Daoy (cell line): ENCODE data around the gene WNT7A. TPM values are rescaled to one million over a fixed set of nuclear protein-coding genes. Genes with fewer than 3 reads are reported as not detected.
"Not testable (repeated sequence)": the region's sequence is repeated elsewhere in the genome, so short reads cannot be mapped to it uniquely, and the experiment has no call there.

Experiments
- DNase-seq: peaks from one replicate; pipeline ENCODE4 v3.0.0-alpha.2; 2015; ENCODE audit warnings: low read depth
- total RNA-seq: library from RNA; depleted of rRNA; stranded (reverse); fragments of >200 nt; shearing (Covaris generic); gene quantifications from 2 replicates; pipeline ENCODE4 v1.2.3, GENCODE V29; 2014

Gene WNT7A
- total RNA-seq, 1 experiment from 2014 or later: 0.29 TPM

DNA sequence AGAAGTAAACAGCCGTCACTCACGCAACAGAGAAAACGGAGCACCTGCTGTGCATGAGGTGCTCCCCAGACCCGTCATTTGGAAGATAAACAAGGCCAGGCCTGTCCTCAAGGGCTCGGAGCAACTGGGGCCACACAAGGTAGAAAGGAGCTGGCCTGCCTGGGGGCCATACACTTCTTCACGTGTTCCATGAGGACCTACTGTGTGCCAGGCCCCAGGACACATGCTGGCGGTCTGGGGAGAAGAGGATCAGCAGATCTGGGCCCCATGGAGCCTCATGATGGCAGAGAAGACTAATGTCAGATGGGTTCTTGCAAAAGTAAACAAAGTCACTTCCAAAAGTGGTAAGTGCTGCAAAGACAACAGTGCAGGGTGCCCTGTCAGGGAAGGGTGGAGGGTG is 14.3 kb downstream of the WNT7A start:
- no peak for DNase-seq

GRCh38 chr3:13865106-13865505 is 14.8 kb downstream of the WNT7A start:
- no peak for DNase-seq

DNA sequence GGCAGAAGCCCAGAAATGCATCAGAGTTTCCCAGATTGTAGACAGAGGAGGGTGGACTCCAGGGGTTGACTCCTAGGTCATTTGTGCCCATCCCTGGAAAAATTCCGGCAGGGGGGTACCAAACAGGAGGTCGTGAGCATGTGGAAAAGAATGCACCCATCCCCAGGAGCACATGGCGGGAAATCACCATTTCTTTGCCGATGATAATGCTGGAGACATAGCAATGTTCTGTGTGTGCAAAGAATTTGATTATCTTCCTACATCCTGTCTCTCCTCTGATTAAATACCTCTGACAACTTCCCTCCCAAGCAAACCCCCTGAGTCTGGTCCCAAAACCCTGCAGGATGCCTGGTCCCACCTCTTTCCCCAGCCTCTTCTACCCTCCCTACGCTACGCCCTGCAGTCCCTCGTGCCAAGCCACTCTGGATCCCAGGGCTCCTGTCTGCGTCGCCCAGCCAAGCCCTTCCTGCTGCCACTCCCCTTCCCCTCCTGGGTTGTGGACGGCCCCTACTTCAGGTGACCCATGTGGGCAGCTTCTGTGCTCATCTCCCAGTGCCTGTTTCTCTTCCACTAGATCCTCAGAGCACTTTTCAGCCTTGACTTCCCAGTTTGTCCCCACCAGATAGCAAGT is 15.8 kb downstream of the WNT7A start:
- DNase-seq: peak; percentile 8

- no peak for DNase-seq
These were observed 16.4 kb downstream of the WNT7A start for GRCh38 chr3:13863382-13863952.

- no peak for DNase-seq
These were observed 18.4 kb downstream of the WNT7A start for GRCh38 chr3:13861461-13861860.

- DNase-seq: no peak
These were observed 19.9 kb downstream of the WNT7A start for GRCh38 chr3:13860001-13860400.

DNA sequence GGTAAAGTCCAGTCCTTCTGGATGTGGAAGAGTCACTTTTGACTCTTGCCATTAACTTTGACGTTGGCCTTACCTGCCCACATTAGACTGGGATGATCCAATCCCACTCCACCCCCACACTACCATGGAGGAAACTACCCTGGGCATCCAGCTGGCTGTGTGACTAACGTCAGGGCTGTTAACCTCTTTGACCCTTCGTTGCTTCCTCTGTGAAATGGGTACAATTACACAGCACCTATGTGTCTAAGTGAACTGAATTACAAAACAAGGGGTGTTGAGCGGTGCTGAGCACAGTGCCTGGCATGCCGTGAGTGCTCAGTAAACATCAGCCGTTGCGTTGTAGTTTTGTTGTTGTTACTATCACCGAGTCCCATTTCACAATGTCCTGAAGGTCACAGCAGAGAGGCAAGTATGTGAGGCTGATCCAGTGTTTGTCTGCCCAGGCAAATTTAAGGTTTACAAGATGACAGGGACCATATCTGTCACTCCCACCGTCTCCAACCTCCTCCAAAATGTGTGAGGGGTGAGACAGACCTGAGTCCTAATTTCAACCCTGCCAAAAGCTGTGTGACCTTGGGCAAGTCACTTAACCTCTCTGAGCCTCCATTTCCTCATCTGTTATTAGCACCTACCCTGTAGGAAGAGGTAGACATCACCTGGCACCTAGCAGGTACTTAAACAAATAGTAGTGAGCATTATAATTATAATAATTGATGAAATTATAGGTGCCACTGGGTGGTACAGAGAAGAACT is 20.9 kb downstream of the WNT7A start:
- peak; percentile 6 for DNase-seq

DNA sequence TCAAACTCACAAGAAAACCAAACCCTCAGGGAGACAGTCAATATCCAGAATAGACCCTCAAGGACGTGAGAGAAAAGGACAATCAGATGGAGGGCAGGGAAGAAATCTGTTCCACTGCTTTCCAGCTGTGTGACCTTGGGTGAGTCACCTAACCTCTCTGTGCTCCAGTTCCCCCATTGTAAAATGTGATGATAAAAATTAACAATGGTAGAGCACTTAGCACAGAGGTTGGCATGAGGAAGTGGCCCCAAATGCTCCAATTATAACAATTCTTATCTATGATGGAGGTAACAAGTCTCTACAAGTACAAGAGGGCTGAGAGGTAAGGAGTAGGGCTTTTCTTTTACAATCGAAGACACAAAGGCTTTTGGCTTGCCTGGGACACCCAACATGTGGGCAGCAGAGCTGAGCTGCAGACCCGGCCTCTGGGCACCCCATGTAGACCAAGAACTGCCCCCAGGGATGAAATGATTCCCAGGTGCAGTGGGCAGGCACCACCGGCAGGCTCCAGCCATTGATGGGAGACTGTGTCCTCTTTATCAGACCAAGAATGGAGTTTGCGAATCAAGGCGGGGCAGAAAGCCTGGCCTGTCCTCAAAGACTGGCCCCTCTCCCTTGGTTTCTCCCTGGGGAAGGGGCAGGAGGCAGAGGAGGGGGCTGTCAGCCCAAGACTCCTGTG is 22.0 kb downstream of the WNT7A start:
- peak; percentile 10 for DNase-seq

DNA sequence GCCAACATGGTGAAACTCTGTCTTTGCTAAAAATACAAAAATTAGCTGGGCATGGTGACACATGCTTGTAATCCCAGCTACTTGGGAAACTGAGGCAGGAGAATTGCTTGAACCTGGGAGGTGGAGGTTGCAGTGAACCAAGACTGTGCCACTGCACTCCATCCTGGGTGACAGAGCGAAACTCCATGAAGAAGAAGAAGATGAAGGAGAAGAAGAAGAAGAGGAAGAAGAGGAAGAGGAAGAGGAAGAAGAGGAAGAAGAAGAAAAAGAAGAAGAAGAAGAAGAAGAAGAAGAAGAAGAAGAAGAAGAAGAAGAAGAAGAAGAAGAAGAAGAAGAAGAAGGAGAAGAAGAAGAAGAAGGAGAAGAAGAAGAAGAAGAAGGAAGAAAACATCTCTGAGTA is 23.2 kb downstream of the WNT7A start:
- not testable (repeated sequence) for DNase-seq

- no peak for DNase-seq
These were observed 23.9 kb downstream of the WNT7A start for GRCh38 chr3:13856006-13856405.

GRCh38 chr3:13854492-13854891 is 25.4 kb downstream of the WNT7A start:
- no peak for DNase-seq

DNA sequence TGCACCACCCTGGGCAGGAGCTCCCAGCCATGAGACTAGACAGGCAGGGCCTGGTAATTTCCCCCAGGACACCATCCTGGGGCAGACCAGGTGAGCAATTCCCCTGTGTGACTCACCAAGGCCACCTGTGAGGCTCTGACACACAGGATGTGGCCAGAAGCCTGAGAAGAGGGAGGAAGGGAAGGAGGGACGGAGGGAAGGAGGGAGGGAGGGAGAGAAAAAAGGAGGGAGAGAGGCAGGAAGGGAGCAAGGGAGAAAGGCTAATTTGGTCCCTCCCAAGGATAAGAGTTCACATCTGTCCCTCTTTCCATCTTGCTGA is 25.9 kb downstream of the WNT7A start:
- DNase-seq: peak; percentile 84

DNA sequence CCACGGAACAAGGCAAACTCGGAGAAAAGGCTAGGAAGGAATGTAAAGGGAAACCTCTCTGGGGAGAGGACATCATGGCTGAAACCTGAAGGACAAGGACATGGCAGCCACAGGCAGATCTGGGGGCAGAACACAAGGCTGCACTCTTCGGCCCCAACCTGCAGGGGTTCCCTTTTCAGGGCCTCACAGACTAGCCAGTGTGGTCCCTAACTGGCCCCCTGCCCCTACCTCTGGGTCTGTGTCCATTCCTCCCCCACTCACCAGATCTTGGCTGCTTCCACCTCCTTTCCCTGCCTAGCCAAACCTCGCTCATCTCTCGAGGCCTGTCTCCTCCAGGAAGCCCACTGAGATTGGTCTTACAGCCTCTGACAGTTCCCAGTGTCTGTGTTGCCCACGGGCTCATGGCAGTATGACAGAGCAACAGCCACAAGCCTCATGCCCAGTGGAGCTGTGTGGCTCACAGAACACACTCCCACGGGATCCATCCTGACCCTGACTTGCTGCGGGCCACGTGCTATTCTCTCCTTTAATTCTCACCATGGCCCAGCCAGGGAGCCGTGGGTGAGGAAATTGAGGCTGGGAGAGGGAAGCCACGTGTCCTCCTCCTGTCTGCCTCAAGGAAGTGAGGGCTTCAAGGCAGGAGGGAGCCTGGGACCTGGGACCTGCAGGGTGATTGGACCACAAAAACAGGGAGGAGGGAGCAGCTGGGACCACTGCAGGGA is 26.5 kb downstream of the WNT7A start:
- no peak for DNase-seq

DNA sequence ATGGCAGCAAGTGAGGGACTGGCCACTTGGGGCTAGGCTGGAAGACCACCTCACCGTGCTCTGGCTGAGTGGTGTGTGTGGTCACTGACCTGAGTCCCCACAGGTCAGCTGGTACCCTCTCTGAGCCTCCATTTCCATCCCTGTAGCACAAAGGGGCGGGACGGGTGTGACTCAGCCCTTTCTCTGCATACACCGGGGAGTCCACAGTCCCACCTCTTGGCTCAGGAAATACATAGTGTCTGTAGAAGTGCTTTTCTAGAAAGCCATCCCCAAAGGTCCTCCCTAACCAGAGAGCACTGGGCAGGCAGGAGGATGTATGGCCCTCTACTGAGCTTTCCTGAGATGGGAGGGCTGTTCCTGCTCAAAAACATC is 27.2 kb downstream of the WNT7A start:
- DNase-seq: peak; percentile 69

- DNase-seq: peak; percentile 41
These were observed 27.8 kb downstream of the WNT7A start for GRCh38 chr3:13851997-13852637.

DNA sequence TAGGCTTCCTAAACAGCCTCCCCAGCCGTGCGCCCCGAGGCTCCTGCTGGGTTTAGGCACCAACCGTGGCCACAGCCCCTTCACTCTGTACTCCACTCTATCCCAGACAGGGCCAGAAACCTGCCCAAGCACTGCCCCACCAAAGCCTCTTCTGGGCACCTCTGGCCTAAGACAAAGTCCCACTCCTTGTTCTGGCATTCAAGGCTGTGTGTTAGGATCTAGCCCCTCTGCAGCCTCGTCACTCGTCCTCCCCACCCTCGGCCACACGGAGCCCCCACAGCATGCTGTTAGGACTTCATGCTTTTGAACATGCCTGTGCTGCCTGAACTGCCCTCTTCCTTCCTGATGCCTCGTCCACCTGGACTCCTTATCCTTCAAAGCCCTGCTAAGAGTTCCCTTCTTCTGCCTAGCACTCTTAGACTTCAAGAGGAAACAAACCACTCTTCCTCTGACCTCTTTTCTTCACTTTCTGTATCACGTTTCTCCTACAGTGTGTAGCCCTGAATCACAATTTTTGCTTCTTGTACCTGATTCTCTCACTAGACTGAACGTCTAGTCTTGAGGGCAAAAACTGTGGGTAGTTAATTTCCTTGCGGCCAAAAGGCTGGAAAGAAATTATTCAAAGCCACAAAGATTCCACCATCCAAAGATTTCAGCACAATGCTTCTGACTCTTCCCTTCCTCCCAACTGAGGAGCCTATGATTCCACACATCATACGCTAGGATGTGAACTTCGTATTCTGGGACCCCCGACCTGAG is 28.6 kb downstream of the WNT7A start:
- no peak for DNase-seq

DNA sequence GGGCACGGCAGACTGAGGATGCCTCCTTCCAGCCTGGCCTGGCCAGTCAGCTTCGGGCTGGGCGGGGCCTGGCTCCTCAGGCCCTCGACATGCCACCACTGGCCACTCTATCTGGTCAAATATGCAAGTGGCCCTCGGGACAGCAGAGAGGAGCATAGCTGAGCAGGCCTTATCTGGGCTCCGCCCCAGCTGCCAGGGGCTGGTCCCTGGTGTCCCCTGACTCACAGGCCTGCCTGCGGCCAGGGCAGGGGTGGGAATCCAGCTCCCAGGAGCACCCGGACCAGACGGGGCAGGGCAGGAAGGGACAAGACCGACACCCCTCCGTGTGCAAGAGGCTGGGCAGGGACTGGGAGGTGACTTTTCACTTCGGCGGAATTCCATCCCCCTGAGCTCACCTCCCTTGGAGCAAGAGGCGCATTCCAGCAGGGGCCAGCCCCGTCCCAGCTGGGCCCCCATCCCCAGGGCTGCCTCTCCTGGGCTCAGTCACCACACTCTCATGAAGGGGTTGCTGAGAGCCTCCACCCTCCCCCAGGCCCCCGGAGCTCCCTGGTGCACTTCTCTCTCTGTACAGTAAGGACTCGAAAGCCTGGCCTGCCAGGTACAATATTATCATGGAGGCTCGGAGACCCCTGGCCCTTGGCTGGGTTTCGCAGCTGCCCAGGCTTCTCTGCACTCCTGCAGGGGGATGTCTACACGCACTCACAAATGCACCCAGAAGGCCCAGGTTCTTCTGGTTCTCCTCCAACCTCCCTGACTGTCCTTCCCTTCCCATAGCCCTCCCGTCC is 29.5 kb downstream of the WNT7A start:
- peak; percentile 86 for DNase-seq

DNA sequence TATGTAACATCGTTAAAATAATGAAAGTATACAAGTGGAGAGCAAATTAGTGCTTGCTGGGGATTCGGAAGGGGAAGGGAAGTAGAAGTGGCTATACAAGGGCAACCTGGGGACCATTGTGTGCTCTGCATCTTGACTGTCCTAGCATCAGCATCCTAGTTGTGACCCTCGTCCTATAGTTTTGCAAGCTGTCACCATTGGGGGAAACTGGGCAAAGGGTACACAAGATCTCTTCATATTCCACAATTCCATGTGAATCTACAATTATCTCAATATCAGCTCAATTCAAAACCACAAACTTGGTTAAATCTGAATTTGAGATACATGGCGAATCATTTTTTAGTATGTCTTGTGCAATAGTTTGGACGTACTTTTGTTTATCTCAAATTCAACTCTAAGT is 30.9 kb downstream of the WNT7A start:
- no peak for DNase-seq

DNA sequence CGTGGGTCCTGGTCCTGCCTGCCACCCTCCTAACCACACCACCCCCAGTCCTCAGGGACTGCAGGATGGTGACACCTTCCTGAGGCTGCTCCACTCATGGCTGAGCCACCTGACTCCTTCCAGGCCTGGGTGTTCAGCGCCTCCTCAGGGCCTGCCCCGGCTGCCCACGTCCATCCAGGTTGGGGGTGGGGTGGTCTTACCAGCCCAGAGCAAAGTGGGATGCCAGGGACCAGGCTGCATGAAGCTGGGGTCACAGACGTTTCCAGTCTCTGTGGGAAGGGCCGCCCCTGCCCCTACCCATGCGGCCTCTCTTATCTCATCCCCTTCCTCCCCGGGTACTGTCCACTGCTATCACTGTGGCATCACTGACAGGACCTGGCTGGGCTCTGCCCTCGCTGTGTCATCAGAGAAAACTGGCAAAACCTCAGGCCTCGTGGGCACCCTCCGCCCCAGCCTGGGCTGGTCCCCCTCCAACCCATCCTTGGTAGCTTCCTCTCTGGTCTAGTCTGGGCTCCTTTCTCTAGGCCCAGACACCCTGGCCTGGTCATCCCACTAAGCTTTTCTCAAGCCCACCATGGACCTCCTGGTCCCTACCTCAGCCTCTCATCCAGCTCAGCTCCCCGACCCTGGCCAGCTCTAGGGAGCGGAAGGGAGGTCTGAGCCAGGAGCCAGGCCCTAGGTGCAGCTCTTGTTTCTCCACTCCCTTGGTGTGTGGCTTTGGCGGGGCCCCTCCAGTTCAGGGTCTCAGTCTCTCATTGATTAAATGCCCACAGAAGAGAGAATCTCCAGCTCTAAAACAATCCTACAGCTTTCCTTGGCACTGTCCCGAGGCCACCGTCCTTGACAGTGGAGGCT is 32.9 kb downstream of the WNT7A start:
- no peak for DNase-seq
